HCT116 (cell line): Measurements from ENCODE around the gene SHANK2. TPM values are rescaled to one million over a fixed set of nuclear protein-coding genes. Genes with fewer than 3 reads are reported as not detected.

Experiments used
- ATAC-seq: fragments of 200-7000 bp; cut with Tn5 transposase; 2 replicates; pipeline ENCODE4 v1.9.1; 2020; ENCODE audit warnings: mild to moderate bottlenecking, moderate library complexity
- BruUV-seq: library from RNA; stranded (reverse); fragments of 400-500 nt; replicated peaks from 2 replicates; lab custom pipeline; 2021; lab: Mats Ljungman, UMichigan
- CTCF ChIA-PET: fragments of 300-600 bp; sonication (Branson Sonifier 250); formaldehyde crosslinking; loops from one replicate; lab custom pipeline; 2021; ENCODE audit warnings: antibody characterized with exemption; lab: Charles Lee
- POLR2A ChIA-PET: fragments of 300-600, 350-600 bp; sonication (Branson Sonifier 250); formaldehyde crosslinking; loops from one replicate; lab custom pipeline; 2021; ENCODE audit warnings: antibody characterized with exemption; lab: Charles Lee
- RAD21 ChIA-PET, 2 experiments: fragments of 300-600 bp; sonication (Branson Sonifier 250); formaldehyde crosslinking; loops; one replicate each; lab custom pipeline; 2023; ENCODE audit warnings: low total read pairs in 2 of 2; ENCODE audit not compliant: uncharacterized antibody in 2 of 2, unreplicated experiment in 2 of 2, low non-redundant PET in 1 of 2; lab: Charles Lee
- DNase-seq: peaks from one replicate; pipeline ENCODE4 v3.0.0-alpha.2; 2010; ENCODE audit warnings: low read depth, low spot score
- H2AFZ ChIP-seq: fragments of 200-600 bp; shearing (Covaris generic), sonication (generic); 2 replicates; pipeline ENCODE4 v1.6.1; 2017; ENCODE audit warnings: low read depth, mixed run types, mixed read lengths, antibody characterized with exemption, low read length; ENCODE audit not compliant: poor library complexity, severe bottlenecking
- H3K27ac ChIP-seq: 2 replicates; pipeline ENCODE4 v1.5.1; 2012; ENCODE audit warnings: low read depth, low read length
- H3K27me3 ChIP-seq: fragments of 200-600 bp; sonication (generic); 2 replicates; pipeline ENCODE4 v1.6.1; 2016; ENCODE audit warnings: mixed run types, low read length, mixed read lengths; ENCODE audit not compliant: insufficient read depth
- H3K36me3 ChIP-seq, 2 experiments: fragments of 200-500 bp in 1 of 2; fragments of 200-600 bp in 1 of 2; sonication (Bioruptor generic) in 1 of 2; sonication (generic) in 1 of 2; 2 replicates each; pipeline versions ENCODE4 v1.5.1 to v1.6.1; 2014 to 2016; ENCODE audit warnings: low read length in 2 of 2, inconsistent platforms in 1 of 2, mixed read lengths in 1 of 2, mixed run types in 1 of 2; ENCODE audit not compliant: insufficient read depth in 2 of 2, control insufficient read depth in 1 of 2
- H3K4me1 ChIP-seq, 2 experiments: fragments of 200-600 bp in 1 of 2; sonication (generic) in 1 of 2; 2 replicates each; pipeline versions ENCODE4 v1.5.1 to v1.6.1; 2012 to 2017; ENCODE audit warnings: low read length in 2 of 2, inconsistent platforms in 1 of 2, mild to moderate bottlenecking in 1 of 2, mixed read lengths in 1 of 2, mixed run types in 1 of 2, moderate library complexity in 1 of 2; ENCODE audit not compliant: insufficient read depth in 2 of 2, control insufficient read depth in 1 of 2
- H3K4me2 ChIP-seq: fragments of 200-600 bp; sonication (generic); 2 replicates; pipeline ENCODE4 v1.6.1; 2017; ENCODE audit warnings: mixed run types, low read length, mixed read lengths
- H3K4me3 ChIP-seq, 2 experiments: fragments of 200-600 bp in 1 of 2; sonication (generic) in 1 of 2; replicated peaks in 1 of 2; 2 replicates each; pipeline ENCODE4 v1.5.1; 2011 to 2016; ENCODE audit warnings: low read length in 2 of 2, control low read depth in 1 of 2, low read depth in 1 of 2, mild to moderate bottlenecking in 1 of 2, mixed read lengths in 1 of 2, mixed run types in 1 of 2
- H3K79me2 ChIP-seq: fragments of 200-600 bp; sonication (generic); 2 replicates; pipeline ENCODE4 v1.6.1; 2017; ENCODE audit warnings: mild to moderate bottlenecking, mixed run types, low read length, moderate library complexity, mixed read lengths; ENCODE audit not compliant: insufficient read depth
- H3K9ac ChIP-seq: fragments of 200-600 bp; sonication (generic); 2 replicates; pipeline ENCODE4 v1.6.1; 2016; ENCODE audit warnings: low read length, mixed read lengths
- H3K9me2 ChIP-seq: fragments of 200-600 bp; sonication (generic), shearing (Covaris generic); 2 replicates; pipeline ENCODE4 v1.6.1; 2017; ENCODE audit warnings: mixed run types, mild to moderate bottlenecking, moderate library complexity; ENCODE audit not compliant: insufficient read depth
- H3K9me3 ChIP-seq, 2 experiments: fragments of 200-500 bp in 1 of 2; fragments of 200-600 bp in 1 of 2; sonication (Bioruptor generic) in 1 of 2; sonication (generic) in 1 of 2; 2 replicates each; pipeline ENCODE4 v1.6.1; 2014 to 2017; ENCODE audit warnings: low read length in 2 of 2, mixed read lengths in 2 of 2, inconsistent platforms in 1 of 2, low read depth in 1 of 2, mild to moderate bottlenecking in 1 of 2, mixed run types in 1 of 2, moderate library complexity in 1 of 2; ENCODE audit not compliant: control insufficient read depth in 1 of 2, insufficient read depth in 1 of 2
- H4K20me1 ChIP-seq: fragments of 200-600 bp; sonication (generic), shearing (Covaris generic); 2 replicates; pipeline ENCODE4 v1.6.1; 2017; ENCODE audit warnings: mixed run types, mild to moderate bottlenecking, moderate library complexity; ENCODE audit not compliant: insufficient read depth
- ATF3 ChIP-seq: IDR thresholded peaks from 2 replicates; pipeline ENCODE4 v1.6.1; 2012
- CEBPB ChIP-seq: IDR thresholded peaks from 2 replicates; pipeline ENCODE4 v1.6.1; 2012; ENCODE audit warnings: low read depth
- CTCF ChIP-seq, 3 experiments: fragments of 200-600 bp in 1 of 3; sonication (generic) in 1 of 3; IDR thresholded peaks in 2 of 3; conservative IDR thresholded peaks in 1 of 3; 2 replicates each; pipeline ENCODE4 v1.5.1; 2012 to 2017; ENCODE audit warnings: low read depth in 2 of 3, low read length in 2 of 3, antibody characterized with exemption in 1 of 3, borderline replicate concordance in 1 of 3, control low read depth in 1 of 3, mild to moderate bottlenecking in 1 of 3, mixed read lengths in 1 of 3, mixed run types in 1 of 3, moderate library complexity in 1 of 3; ENCODE audit not compliant: insufficient read depth in 1 of 3
- EGR1 ChIP-seq: IDR thresholded peaks from 2 replicates; pipeline ENCODE4 v1.6.1; 2012; ENCODE audit warnings: low read depth
- ELF1 ChIP-seq: IDR thresholded peaks from 2 replicates; pipeline ENCODE4 v1.6.1; 2012; ENCODE audit warnings: low read depth, borderline replicate concordance
- EZH2 ChIP-seq: fragments of 200-600 bp; sonication (generic); IDR thresholded peaks from 2 replicates; pipeline ENCODE4 v1.6.1; 2017; ENCODE audit warnings: antibody characterized with exemption, mixed run types
- EZH2phosphoT487 ChIP-seq: fragments of 200-600 bp; IDR thresholded peaks from 2 replicates; pipeline ENCODE4 v1.6.1; 2018; ENCODE audit warnings: antibody characterized with exemption, borderline replicate concordance
- FOSL1 ChIP-seq: IDR thresholded peaks from 2 replicates; pipeline ENCODE4 v1.6.1; 2012; ENCODE audit warnings: low read depth
- MAX ChIP-seq: IDR thresholded peaks from 2 replicates; pipeline ENCODE4 v1.6.1; 2012
- POLR2A ChIP-seq: IDR thresholded peaks from 2 replicates; pipeline ENCODE4 v1.7.0; 2011; ENCODE audit warnings: borderline replicate concordance; ENCODE audit not compliant: insufficient read depth, insufficient read length; ENCODE audit errors: extremely low read depth
- RAD21 ChIP-seq: IDR thresholded peaks from 2 replicates; pipeline ENCODE4 v1.6.1; 2012; ENCODE audit warnings: low read depth, mild to moderate bottlenecking
- REST ChIP-seq: IDR thresholded peaks from 2 replicates; pipeline ENCODE4 v1.6.1; 2012; ENCODE audit warnings: low read depth
- SP1 ChIP-seq: IDR thresholded peaks from 2 replicates; pipeline ENCODE4 v1.6.1; 2012; ENCODE audit warnings: low read depth
- SRF ChIP-seq: IDR thresholded peaks from 2 replicates; pipeline ENCODE4 v1.6.1; 2012; ENCODE audit warnings: low read depth
- YY1 ChIP-seq: IDR thresholded peaks from 2 replicates; pipeline ENCODE4 v1.6.1; 2011; ENCODE audit warnings: low read length, low read depth, moderate library complexity, mild to moderate bottlenecking; ENCODE audit not compliant: insufficient replicate concordance; ENCODE audit errors: extremely low read depth
- ZFX ChIP-seq: fragments of 450-650 bp; IDR thresholded peaks from 2 replicates; pipeline ENCODE4 v1.6.1; 2017
- ZNF274 ChIP-seq: fragments of 200-500 bp; sonication (Bioruptor generic); IDR thresholded peaks from 2 replicates; pipeline ENCODE4 v1.6.1; 2014; ENCODE audit warnings: mild to moderate bottlenecking, low read depth, low read length, inconsistent platforms
- intact Hi-C: fragments of 100-400 bp; cut with micrococcal nuclease; formaldehyde crosslinking; loops from 2 replicates; pipeline ENCODE4 v1.10.0; 2022
- total RNA-seq: library from RNA; stranded (reverse); gene quantifications from one replicate; pipeline ENCODE4 v1.2.1, GENCODE V29; 2021; ENCODE audit not compliant: unreplicated experiment

The SHANK2 gene
- total RNA-seq, 1 experiment from 2014 or later: 16.9 TPM

- H3K9ac ChIP-seq: no peak overlapping the region
- H3K27ac ChIP-seq: no peak overlapping the region
- intact Hi-C loops: no loop called here
- ChIA-PET POLR2A (no interaction called here), CTCF (no interaction called here), RAD21 (no interaction called here)
- H3K36me3 ChIP-seq: no peaks in the 10 kb centered on the region
- H3K9me2 ChIP-seq: no peaks in the 10 kb centered on the region
- H3K79me2 ChIP-seq: no peaks in the 10 kb centered on the region
- no peaks in the 10 kb centered on the region for H4K20me1 ChIP-seq
- no peak overlapping the region for H2AFZ ChIP-seq
- H3K4me2 ChIP-seq: no peak overlapping the region
- no peaks in the 10 kb centered on the region; a peak in 1 of 4 replicates for H3K9me3 ChIP-seq
- no TSS peak for BruUV-seq
- no peak overlapping the region for H3K4me3 ChIP-seq
- TF ChIP-seq YY1 (no peak), ELF1 (no peak), POLR2A (no peak), CTCF (IDR thresholded peaks at IDR 0.05 in 2 of 3, conservative IDR thresholded peaks at IDR 0.05 in 1 of 3; ENCODE audit: borderline replicate concordance in 1 of 3, insufficient read depth in 1 of 3, low read depth in 2 of 3, low read length in 2 of 3) (no peak), ATF3 (no peak), MAX (no peak), EZH2 (no peak), ZFX (no peak), EGR1 (no peak), RAD21 (no peak), SP1 (no peak), CEBPB (no peak), SRF (no peak), REST (no peak), EZH2phosphoT487 (no peak), FOSL1 (no peak), ZNF274 (no peak)
- H3K27me3 ChIP-seq: no peaks in the 10 kb centered on the region
- DNase-seq: no peak
- H3K4me1 ChIP-seq: no peaks in the 10 kb centered on the region
- ATAC-seq: no peak
Measured at GRCh38 chr11:71213696-71214552, 38.5 kb downstream of the SHANK2 start.
